HepG2 (cell line): Measurements from ENCODE around the gene RNMT. TPM values are rescaled to one million over a fixed set of nuclear protein-coding genes. Genes with fewer than 3 reads are reported as not detected.

ENCODE experiments used
- ARID5B ChIP-seq: IDR thresholded peaks from 2 replicates; pipeline ENCODE4 v1.4.0; 2020; ENCODE audit warnings: mild to moderate bottlenecking, missing genetic modification reagents
- BRD4 ChIP-seq: sonication (generic); formaldehyde crosslinking; IDR thresholded peaks from 2 replicates; pipeline ENCODE4 v1.4.0; 2020; ENCODE audit warnings: missing genetic modification reagents
- ERF ChIP-seq: IDR thresholded peaks from 2 replicates; pipeline ENCODE4 v1.6.1; 2018; ENCODE audit warnings: missing biosample characterization, missing genetic modification reagents
- FIP1L1 ChIP-seq: fragments of 200-400 bp; formaldehyde crosslinking; IDR thresholded peaks from 2 replicates; pipeline ENCODE4 v1.6.1; 2018; ENCODE audit warnings: low read depth, mild to moderate bottlenecking, low read length, moderate library complexity, borderline replicate concordance; ENCODE audit not compliant: insufficient read depth
- KAT8 ChIP-seq: IDR thresholded peaks from 2 replicates; pipeline ENCODE4 v1.6.1; 2016; ENCODE audit warnings: missing genetic modification reagents, missing compliant biosample characterization
- MTF2 ChIP-seq: sonication (generic); formaldehyde crosslinking; IDR thresholded peaks from 2 replicates; pipeline ENCODE4 v1.5.0; 2020; ENCODE audit warnings: missing genetic modification reagents, borderline replicate concordance
- MYPOP ChIP-seq: sonication (generic); formaldehyde crosslinking; IDR thresholded peaks from 2 replicates; pipeline ENCODE4 v1.8.1; 2023; ENCODE audit warnings: mild to moderate bottlenecking, moderate library complexity, missing genetic modification reagents
- SALL2 ChIP-seq: sonication (generic); formaldehyde crosslinking; IDR thresholded peaks from 2 replicates; pipeline ENCODE4 v1.8.1; 2023; ENCODE audit warnings: mild to moderate bottlenecking, missing genetic modification reagents, inconsistent platforms
- THAP9 ChIP-seq: sonication (generic); formaldehyde crosslinking; IDR thresholded peaks from 2 replicates; pipeline ENCODE4; 2020; ENCODE audit warnings: missing genetic modification reagents, mild to moderate bottlenecking, borderline replicate concordance
- ZBTB34 ChIP-seq: sonication (generic); formaldehyde crosslinking; IDR thresholded peaks from 2 replicates; pipeline ENCODE4 v1.8.0; 2022; ENCODE audit warnings: mild to moderate bottlenecking, missing genetic modification reagents
- ZNF12 ChIP-seq: sonication (generic); formaldehyde crosslinking; IDR thresholded peaks from 2 replicates; pipeline ENCODE4 v1.5.0; 2020; ENCODE audit warnings: missing genetic modification reagents
- ZNF160 ChIP-seq: sonication (generic); formaldehyde crosslinking; IDR thresholded peaks from 2 replicates; pipeline ENCODE4 v1.8.0; 2022; ENCODE audit warnings: mild to moderate bottlenecking, inconsistent platforms, missing genetic modification reagents
- ZNF501 ChIP-seq: sonication (generic); formaldehyde crosslinking; IDR thresholded peaks from 2 replicates; pipeline ENCODE4 v1.5.1; 2020; ENCODE audit warnings: mild to moderate bottlenecking, moderate library complexity, missing genetic modification reagents
- ZNF770 ChIP-seq: sonication (generic); formaldehyde crosslinking; IDR thresholded peaks from 2 replicates; pipeline ENCODE4 v1.5.0; 2020; ENCODE audit warnings: mild to moderate bottlenecking, missing genetic modification reagents
- polyA plus RNA-seq, 8 experiments: library from polyadenylated mRNA; depleted of rRNA in 3 of 8; stranded (reverse) in 7 of 8; unstranded in 1 of 8; fragments of >200 nt; fragmentation: Illumina TruSeq in 4 of 8; extraction: Trizol in 4 of 8; gene quantifications; 2 replicates each; pipeline versions ENCODE4 v1.2.1 to v1.2.3, GENCODE V29; 2011 to 2016; ENCODE audit warnings: low read depth in 4 of 8, missing spikeins in 1 of 8, mixed read lengths in 1 of 8; ENCODE audit not compliant: insufficient read depth in 1 of 8
- total RNA-seq, 5 experiments: library from RNA; depleted of rRNA; stranded (reverse); fragments of >200 nt; fragmentation: Illumina TruSeq; extraction: Trizol; gene quantifications; 2 replicates each; pipeline ENCODE4 v1.2.3, GENCODE V29; 2016; ENCODE audit warnings: low read depth in 1 of 5

The RNMT gene
- total and polyA plus RNA-seq, 2 of the 13 experiments (the other 11 are each of a cell fraction or from before 2014, with no cell fraction given): 22.9 to 24.4 TPM

GRCh38 chr18:13800505-13801259 is 74.2 kb downstream of the RNMT start (continued):
- TF ChIP-seq ZBTB34 (CRISPR knock-in tag) (no peak), MTF2 (CRISPR knock-in tag) (peak; percentile 91; the same call in 1 of the 2 replicates), SALL2 (CRISPR knock-in tag) (0 out of 2 replicates have a peak, but pooled peaks have one; percentile 43), KAT8 (0 out of 2 replicates have a peak, but pooled peaks have one; percentile 33), ERF (0 out of 2 replicates have a peak, but pooled peaks have one; percentile 21), ZNF12 (CRISPR knock-in tag) (no peak), ZNF501 (CRISPR knock-in tag) (peak; percentile 21; the same call in 1 of the 2 replicates), ZNF160 (CRISPR knock-in tag) (0 out of 2 replicates have a peak, but pooled peaks have one; percentile 26), ZNF770 (CRISPR knock-in tag) (peak; percentile 97), THAP9 (peak; percentile 42; the same call in 1 of the 2 replicates), BRD4 (CRISPR knock-in tag) (no peak), FIP1L1 (no peak), MYPOP (CRISPR knock-in tag) (peak; percentile 98), ARID5B (CRISPR knock-in tag) (peak; percentile 38; the same call in 1 of the 2 replicates)
